OCI-LY7 (cell line): ENCODE data around the gene GBGT1.

Experiments
- EZH2phosphoT487 ChIP-seq: fragments of 200-600 bp; sonication (generic); IDR thresholded peaks from 2 replicates; pipeline ENCODE4 v1.6.1; 2018; ENCODE audit warnings: low read depth, borderline replicate concordance, mild to moderate bottlenecking, mixed run types, antibody characterized with exemption, low read length, moderate library complexity, mixed read lengths
- TF ChIP-seq, protein P1 (sequence below): fragments of 200-600 bp; sonication (generic); conservative IDR thresholded peaks from 2 replicates; pipeline ENCODE4 v1.5.1; 2014; ENCODE audit warnings: mild to moderate bottlenecking, antibody characterized with exemption, low read length, moderate library complexity, mixed read lengths

DNA sequence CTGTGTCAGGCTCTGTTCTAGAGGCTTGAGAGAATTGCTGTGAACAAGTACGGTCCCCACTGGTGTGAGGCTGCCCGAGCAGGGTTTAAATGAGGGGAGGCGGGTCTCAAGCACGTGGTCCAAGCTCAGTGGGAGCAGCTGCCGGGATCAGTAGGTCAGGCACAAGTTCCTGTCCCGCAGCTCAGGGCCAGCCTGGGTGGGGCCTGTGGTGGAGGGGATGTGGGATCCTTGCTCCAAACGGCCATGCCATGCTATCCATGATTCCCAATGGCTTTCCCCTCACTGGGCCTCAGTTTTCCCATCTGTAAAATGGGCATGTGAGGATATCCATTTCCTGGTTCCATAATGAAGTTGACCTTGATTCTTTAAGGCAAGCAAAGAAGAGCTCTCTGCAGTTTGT lies 28.3 kb upstream of the GBGT1 start:
- TF ChIP-seq, protein P1, sequence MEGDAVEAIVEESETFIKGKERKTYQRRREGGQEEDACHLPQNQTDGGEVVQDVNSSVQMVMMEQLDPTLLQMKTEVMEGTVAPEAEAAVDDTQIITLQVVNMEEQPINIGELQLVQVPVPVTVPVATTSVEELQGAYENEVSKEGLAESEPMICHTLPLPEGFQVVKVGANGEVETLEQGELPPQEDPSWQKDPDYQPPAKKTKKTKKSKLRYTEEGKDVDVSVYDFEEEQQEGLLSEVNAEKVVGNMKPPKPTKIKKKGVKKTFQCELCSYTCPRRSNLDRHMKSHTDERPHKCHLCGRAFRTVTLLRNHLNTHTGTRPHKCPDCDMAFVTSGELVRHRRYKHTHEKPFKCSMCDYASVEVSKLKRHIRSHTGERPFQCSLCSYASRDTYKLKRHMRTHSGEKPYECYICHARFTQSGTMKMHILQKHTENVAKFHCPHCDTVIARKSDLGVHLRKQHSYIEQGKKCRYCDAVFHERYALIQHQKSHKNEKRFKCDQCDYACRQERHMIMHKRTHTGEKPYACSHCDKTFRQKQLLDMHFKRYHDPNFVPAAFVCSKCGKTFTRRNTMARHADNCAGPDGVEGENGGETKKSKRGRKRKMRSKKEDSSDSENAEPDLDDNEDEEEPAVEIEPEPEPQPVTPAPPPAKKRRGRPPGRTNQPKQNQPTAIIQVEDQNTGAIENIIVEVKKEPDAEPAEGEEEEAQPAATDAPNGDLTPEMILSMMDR: no peak
- TF ChIP-seq EZH2phosphoT487: no peak
